GM19438 (cell line): ENCODE results near the gene PLSCR2.
"Not testable (repeated sequence)": the region's sequence is repeated elsewhere in the genome, so short reads cannot be mapped to it uniquely, and the experiment has no call there.

ENCODE experiments used
- ATAC-seq: cut with Tn5 transposase; IDR thresholded peaks from one replicate; pipeline ENCODE4 v1.9.1; 2021; ENCODE audit warnings: low read depth; ENCODE audit not compliant: unreplicated experiment

The PLSCR2 gene, protein sequence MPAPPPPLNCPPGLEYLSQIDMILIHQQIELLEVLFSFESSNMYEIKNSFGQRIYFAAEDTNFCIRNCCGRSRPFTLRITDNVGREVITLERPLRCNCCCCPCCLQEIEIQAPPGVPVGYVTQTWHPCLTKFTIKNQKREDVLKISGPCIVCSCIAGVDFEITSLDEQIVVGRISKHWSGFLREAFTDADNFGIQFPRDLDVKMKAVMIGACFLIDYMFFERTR

DNA sequence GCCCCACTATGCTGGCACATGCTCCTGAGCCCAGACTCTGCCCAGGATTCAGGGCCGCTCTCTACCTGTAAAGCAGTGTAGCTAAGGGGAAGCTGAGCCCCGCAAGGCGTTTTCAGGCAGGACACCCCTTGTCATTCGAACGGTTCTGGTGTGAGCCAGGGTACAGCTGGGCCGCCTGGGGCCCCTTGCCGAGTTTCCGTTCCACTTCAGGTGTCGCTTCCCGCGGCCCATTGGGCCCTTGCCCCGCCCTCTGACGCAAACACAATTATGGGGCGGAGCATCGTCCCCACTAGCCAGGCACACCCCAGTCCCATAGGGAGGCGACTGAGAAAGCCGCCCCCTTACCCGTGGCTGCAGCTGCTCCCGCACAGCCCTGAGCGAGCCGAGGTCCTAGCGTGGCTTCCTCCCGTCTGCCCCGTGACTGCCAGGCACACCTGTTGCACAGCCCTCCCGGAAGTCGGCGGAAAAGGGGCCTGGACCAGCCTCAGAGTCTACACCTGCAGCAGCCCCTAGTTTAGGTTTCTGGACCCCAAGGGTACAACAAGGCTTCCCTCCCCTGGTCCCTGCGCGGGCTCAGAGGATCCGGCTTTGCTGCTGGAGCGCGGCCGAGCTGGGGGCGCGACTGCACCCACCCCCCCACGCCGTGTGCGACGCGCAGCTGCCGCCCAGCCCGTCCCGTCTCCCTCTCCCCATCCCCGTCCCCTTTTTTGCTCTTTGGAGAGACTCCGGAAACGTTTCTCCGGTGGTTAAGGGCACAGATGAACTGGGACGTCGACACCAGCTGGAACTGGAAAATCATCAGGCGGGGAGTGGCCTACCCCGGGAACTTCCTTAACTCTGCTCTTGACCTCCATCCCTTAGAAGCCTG lies at the start of gene PLSCR2:
PLSCR2 (minus strand) TSS at position 412 of the 868 bp plus-strand sequence. CDS start 9,657 bp downstream, outside the sequence.
- peak; percentile 99 for ATAC-seq

DNA sequence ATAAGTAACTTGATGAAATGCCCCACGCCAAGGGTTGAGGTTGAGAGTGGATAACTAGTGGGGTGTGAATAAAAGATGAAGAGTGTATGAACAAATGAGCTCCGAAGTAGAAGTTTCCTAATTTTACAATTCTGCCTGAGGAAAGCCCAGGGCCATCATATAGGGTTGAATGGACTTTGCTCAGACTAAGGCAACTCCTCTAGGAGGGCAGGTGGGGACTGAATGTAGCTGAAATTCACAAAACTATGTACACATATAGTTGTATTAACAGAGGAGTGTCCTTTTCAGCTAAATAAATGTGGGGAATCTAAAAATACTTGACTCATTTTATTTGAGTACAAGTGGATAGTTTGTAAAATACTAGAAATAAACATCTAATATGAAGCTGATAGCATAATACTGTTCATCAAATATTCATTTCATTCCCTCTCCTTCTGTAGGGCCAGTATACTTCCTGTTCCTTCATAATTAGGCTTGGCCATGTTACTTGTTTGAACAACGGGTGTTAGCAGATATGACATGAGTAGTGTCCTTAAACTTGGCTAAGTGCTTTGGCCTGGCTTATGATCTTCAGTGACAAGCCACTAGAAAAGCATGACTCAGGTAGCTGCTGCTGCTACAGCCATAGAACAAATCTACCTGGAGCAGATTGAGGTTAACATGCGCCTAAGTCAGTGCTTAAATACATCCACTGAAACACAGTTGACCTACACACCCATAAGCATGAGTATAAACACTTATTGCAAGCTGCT lies 48.5 kb upstream of the PLSCR2 start:
- no peak for ATAC-seq

DNA sequence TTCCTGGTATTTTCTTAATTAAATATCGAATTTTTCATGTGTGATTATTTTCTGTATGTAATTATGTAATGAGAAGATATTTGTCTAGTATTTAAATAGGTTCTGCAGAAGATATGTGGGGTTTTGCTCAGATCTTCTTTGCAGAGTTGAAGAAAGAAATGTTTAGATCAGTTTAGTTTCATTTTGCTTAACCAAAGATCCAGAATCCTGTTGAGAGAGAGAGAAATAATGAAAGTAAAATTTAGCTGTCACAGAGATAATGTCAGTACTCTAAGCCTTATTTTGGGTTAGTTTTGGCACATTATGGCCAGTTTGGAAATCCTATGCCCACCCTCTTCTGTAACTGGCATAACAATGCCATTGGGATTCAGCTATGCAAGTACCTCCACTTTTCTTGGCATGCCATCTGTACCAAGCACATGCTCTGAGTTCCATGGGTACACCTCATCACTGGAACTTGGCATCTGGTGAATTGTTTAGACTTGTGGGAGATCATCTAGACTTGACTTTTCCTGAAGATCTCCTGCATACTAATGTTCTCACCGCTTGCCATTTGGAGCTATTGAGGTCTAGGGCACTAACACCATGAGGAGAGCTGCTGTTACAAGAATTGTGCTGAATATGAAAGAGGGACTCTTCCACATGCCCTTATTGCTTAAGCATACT lies 44.2 kb upstream of the PLSCR2 start:
- no peak for ATAC-seq

DNA sequence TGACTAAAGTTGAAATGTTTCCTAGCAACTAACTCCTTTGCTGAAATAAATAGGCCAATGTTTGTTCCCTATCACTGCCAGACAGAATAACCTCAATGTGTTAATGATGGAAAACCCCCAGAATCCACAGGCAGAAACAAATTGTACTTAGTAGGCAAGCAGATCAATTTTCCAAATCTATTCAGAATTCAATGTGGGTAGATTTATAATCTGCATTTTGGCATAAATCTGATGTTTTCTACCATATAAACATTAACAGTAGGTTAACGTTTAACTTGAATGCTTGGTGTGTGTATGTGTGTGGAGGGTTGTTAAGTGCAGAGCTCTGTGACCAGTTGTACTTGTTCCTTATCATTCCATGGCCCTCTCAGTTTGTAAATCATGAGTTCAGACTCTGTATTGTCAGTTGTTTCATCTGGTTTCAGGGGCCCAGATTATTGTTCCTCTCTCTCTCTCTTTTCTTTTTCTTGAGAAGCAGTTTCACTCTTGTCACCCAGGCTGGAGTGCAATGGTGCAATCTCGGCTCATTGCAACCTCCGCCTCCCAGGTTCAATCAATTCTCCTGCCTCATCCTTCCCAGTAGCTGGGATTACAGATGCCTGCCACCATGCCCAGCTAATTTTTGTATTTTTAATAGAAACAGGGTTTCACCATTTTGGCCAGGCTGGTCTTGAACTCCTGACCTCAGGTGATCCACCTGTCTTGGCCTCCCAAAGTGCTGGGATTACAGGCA lies 42.2 kb upstream of the PLSCR2 start:
- no peak for ATAC-seq

DNA sequence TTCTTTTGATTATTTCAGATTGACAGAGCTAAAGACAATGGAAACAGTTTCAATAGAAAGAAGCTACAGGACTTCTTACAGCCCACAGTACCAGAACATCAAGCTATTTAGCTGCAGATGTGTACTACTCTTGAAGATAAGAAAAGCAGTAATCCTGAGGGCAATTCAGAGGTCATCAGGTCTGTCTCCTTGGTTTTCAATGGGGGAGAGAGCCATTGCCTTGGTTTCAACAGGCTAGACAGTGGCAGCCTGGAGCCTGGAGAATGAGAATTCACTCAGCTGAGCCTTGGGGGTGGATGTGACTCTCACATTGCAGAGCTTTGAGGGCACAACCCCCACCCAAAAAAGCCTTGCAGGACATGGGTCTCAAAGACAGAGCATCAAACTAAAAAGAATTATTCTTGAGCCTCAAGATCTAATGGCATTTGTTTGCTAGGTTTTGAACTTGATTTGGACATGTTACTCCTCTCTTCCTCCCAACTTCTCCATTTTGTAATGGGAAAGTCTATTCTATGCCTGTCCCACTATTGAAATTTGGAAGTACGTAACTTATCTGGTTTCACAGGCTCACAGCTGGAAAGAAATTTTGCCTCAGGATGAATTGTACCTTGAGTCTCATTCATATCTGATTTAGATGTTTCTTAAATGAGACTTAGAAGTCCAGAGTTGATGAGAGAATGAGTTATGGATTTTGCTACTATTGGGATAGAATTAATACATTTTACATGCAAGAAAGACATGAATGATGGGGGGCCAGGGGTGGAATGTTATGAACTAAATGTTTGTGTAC lies 38.2 kb upstream of the PLSCR2 start:
- no peak for ATAC-seq

DNA sequence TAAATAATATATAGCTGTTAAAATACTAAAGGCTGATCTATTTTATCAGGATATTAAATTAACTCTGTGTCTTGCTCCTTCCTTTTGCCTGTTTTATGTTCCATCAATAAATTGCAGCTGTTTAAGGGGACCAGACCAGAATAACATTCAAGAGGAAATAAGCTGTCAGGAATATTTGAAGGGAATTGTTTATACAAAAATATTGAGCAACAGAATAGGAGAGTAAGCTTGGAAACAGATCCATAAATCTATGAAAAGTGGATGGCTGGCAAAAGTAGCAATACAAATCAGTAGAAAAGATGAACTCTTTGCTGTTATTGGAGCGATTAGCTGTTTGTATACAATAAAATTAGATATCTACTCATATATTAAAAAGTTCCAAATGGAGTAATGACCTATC lies 36.2 kb upstream of the PLSCR2 start:
- no peak for ATAC-seq

DNA sequence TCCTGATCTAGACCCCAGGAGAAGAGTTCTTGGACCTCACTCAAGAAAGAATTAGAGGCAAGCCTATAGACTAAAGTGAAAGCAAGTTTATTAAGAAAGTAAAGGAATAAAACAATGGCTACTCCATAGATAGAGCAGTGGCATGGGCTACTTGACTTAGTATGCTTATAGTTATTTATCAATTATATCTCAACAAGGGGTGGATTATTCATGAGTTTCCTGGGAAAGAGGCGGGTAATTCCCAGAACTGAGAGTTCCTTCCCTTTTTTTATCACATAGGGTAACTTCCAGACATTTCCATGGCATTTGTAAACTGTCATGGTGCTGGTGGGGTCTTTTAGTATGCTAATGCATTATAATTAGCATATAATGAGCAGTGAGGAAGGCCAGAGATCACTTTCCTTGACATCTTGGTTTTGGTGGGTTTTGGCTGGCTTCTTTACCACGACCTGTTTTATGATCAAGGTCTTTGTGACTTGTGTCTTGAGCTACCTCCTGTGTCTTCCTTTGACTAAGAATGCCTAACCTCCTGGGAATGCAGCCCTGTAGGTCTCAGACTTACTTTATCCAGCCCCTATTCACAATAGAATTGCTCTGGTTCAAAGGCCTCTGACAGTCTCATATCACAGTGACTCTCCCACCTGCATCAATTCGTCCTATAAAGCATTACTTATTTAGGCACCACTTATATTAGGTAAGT lies 35.3 kb upstream of the PLSCR2 start:
- ATAC-seq, result no peak

DNA sequence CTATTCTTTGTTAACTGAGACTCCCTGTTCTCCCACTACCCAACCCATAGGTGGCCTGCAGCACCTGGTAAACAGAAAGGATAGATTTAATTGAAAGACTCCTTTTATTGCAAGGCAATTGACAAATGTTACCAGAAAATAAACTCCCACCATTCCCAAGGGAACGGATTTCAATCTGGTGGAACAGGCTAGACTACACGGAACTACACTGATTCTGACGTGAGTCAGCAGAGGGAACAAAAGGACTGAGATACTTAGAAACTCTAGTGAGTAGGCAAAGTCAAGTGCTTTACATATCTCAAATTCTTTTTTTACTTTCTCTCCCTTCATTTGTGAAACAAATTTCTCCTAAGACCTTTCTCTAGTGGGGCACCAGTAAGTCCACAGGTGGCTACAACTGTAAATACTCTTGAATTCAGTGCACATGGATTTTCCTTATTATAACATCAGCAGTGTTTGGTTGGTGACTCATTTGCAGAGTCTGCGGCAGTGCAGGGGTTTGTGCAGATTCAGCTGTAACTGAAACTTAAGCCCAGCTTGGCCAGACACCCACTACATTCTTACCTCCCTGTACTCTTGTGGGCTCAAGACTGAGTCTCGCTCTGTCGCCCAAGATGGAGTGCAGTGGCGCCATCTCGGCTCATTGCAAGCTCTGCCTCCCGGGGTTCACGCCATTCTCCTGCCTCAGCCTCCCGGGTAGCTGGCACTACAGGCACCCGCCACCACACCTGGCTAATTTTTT lies 34.3 kb upstream of the PLSCR2 start:
- ATAC-seq, result peak; percentile 98

DNA sequence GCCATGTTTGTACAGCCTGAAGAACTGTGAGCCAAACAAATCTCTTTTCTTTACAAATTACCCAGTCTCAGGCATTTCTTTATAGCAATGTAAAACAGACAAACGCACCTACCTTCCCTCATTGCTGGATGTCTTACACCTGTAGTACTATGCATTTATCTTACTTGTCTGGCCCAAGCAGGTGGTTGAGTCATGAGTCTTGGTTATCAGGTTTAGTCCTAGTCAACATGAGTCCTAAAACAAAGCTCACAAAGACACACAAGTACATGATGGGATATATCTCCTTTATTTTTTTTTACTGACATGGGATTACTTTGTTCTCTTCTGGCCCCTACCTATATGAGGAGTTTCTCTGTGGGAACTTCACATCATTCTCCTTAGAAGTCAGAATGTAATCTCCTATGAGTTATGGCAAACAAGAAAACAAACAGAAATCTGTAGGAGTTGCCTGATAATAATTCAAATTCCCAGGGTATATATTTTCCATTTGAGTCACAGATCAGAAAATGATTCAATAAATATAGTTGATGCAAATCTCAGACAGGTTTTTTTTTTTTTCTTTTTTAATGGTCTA lies 33.6 kb upstream of the PLSCR2 start:
- ATAC-seq, result no peak

DNA sequence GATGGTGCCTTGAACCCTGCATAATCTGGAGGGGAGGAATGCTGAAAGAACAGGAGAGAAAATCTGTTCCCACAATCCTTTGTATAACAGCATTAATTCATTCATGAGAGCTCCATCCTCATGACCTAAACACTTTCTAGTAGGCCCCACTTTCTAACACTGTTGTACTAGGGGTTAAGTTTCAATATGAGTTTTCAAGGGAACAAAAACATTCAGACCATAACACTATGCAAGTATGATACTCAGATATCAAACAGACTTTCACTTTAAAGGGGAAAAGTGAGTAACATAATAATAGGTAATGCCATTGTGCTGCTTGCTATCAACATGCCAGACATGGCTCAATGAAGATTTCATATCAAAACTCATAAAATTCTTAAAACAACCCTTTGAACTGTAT lies 32.4 kb upstream of the PLSCR2 start:
- ATAC-seq, result no peak

DNA sequence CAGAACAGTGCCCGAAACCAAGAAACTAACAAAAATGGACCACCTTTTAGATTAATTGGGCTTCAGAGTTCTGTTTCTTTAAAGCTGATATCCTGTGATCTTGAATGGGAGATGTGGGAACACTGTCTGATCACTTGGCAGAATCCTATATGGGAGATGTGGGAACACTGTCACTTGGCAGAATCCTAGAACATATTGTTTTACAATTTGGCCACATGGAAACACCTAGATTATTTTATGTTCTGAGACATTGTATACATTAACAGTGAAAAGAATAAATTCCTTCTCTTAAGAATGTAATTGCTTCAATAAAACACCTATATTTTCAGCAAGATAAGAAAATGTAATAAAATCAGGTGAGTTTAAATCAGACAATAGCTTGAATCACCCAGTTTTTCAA lies 30.3 kb upstream of the PLSCR2 start:
- ATAC-seq, result no peak

DNA sequence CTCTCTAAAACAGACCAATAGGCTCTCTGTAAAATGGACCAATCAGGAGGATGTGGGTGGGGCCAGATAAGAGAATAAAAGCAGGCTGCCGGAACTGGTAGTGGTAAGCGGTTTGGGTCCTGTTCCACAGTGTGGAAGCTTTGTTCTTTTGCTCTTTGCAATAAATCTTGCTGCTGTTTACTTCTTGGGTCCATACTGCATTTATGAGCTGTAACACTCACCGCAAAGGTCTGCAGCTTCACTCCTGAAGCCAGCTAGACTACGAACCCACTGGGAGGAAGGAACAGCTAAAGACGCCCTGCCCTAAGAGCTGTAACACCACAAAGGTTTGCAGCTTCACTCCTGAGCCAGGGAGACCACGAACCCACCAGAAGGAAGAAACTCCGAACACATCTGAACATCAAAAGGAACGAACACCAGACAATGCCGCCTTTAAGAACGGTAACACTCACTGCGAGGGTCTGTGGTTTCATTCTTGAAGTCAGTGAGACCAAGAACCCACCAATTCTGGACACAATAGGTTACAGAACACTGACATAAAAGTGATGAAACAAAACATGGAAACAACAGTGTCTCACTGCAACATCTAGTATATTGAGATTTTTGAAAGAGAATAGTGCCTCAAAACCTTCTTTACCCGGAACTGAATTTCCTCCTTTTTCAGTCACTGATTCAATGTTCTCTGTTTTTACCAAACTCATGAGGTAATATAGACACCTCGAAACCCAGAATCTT lies 28.8 kb upstream of the PLSCR2 start:
- no peak for ATAC-seq

DNA sequence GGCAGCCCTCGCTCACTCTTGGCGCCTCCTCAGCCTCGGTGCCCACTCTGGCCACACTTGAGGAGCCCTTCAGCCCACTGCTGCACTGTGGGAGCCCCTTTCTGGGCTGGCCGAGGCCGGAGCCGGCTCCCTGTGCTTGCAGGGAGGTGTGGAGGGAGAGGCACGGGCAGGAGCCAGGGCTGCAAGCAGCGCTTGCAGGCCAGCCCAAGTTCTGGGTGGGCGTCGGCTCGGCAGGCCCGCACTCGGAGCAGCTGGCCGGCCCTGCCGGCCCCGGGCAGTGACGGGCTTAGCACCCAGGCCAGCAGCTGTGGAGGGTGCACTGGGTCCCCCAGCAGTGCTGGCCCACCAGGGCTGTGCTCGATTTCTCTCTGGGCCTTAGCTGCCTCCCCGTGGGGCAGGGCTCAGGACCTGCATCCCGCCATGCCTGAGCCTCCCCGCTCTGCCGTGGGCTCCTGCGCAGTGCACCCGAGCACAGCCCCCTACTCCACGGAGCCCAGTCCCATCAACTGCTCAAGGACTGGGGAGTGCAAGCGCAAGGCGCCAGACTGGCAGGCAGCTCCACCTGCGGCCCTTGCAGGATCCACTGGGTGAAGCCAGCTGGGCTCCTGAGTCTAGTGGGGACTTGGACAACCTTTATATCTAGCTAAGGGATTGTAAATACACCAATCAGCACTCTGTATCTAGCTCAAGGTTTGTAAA lies 27.9 kb upstream of the PLSCR2 start:
- not testable (repeated sequence) for ATAC-seq

DNA sequence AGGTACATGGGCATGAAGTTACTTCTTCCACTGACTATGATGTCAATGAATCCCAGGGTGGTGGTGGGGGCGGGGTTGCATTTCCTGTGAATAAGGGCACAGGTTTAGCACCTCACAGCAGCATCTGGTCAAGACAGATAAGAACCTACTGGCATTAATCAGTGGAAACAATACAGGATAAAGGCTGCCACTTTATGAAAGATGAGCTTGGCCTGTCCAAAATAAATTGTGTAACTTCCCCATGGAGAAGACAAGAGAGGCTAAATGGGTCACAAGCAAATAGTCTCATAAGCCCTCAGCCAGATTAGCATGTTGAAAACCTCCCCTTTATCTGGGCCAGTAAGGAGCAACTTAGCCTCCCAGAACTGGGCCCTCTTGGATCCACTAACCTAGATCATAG lies 27.4 kb upstream of the PLSCR2 start:
- ATAC-seq, result no peak

DNA sequence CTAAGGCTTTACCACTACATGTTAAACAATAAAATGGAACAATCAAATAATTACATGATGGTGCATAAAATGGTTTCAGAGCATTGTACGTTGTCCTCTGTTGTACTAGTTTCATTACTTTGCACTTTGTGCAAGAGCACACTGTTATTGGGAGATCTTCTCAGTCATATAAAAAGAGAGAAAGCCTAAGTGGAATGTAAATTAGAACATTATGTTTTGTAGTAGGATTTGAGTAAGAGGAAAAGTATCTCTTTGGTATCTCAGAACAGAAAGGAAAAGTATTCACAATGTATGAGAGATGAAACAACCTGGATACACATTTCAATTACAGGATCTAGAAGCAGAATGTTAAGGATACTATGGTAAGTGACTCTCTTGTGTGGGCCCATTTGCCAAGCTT lies 26.9 kb upstream of the PLSCR2 start:
- ATAC-seq, result no peak

DNA sequence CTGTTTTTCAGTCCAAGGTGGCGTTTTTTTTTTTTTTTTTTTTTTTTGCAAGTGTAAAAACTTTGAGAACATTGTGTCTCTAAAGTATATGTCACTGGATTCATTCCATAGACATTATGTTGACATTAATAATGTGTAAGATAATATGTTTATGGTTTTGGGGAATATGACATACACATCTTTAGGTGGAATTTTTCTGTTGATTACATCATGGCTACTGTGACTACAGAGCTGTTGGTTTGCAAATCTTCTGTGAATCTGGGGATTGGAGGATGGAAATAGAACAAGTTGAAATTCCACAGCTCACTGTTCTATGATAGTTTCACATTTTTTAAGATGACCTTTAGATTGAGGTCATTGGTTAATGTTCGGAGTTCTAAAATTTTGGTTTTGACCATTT lies 24.4 kb upstream of the PLSCR2 start:
- no peak for ATAC-seq

DNA sequence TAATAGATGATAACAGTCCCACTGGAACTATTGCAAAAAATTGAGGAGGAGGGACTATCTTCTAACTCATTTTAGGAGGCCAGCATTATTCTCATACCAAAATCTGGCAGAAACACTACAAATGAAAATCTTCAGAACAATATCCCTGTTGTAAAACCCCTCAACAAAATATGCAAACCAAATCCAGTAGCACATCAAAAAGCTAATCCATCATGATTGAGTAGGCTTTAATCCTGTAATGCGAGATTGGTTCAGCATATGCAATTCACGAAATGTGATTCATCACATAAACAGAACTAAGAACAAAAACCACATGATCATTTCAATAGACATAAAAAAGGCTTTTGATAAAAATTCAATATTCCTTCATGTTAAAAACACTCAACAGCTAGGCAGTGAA lies 23.9 kb upstream of the PLSCR2 start:
- no peak for ATAC-seq
